Heart right ventricle (tissue), 16 donors: ENCODE results near the gene VPS51. TPM values are rescaled to one million over a fixed set of nuclear protein-coding genes. Genes with fewer than 3 reads are reported as not detected.

Experiments used
- ATAC-seq, 8 donors: fragments of 200-7000 bp; cut with Tn5 transposase; one replicate each; pipeline ENCODE4 v1.9.1; 2020; ENCODE audit warnings: mild to moderate bottlenecking in 8 of 8, moderate library complexity in 8 of 8, moderate number of reproducible peaks in 1 of 8
- DNase-seq, 2 donors: peaks; one replicate each; pipeline ENCODE4 v3.0.0-alpha.2; 2020
- H3K27ac ChIP-seq, 10 donors: fragments of 200-600 bp; sonication (generic) in 2 of 10; one replicate each; pipeline versions ENCODE4 v1.5.0 to v1.8.0; 2020 to 2022; ENCODE audit warnings: mild to moderate bottlenecking in 3 of 10
- H3K27me3 ChIP-seq, 7 donors: fragments of 200-600 bp; one replicate each; pipeline ENCODE4 v1.8.0; 2021 to 2022; ENCODE audit warnings: mild to moderate bottlenecking in 2 of 7
- H3K36me3 ChIP-seq, 9 donors: fragments of 200-600 bp; sonication (generic) in 1 of 9; one replicate each; pipeline versions ENCODE4 v1.5.0 to v1.8.0; 2020 to 2022; ENCODE audit warnings: mild to moderate bottlenecking in 2 of 9
- H3K4me1 ChIP-seq, 9 donors: fragments of 200-600 bp; sonication (generic) in 1 of 9; one replicate each; pipeline versions ENCODE4 v1.5.0 to v1.8.0; 2020 to 2022; ENCODE audit warnings: mild to moderate bottlenecking in 4 of 9
- H3K4me3 ChIP-seq, 10 donors: fragments of 200-600 bp; sonication (generic) in 2 of 10; one replicate each; pipeline versions ENCODE4 v1.5.0 to v1.8.0; 2020 to 2022; ENCODE audit warnings: mild to moderate bottlenecking in 7 of 10, moderate library complexity in 2 of 10
- H3K9me3 ChIP-seq, 11 donors: fragments of 200-600 bp in 10 of 11; sonication (generic) in 2 of 11; one replicate each; pipeline versions ENCODE4 v1.5.0 to v1.8.0; 2013 to 2022; ENCODE audit warnings: mild to moderate bottlenecking in 2 of 11, control low read depth in 1 of 11, moderate library complexity in 1 of 11
- CTCF ChIP-seq, 9 donors: fragments of 200-600 bp; sonication (generic) in 2 of 9; IDR thresholded peaks; one replicate each; pipeline versions ENCODE4 v1.5.0 to v1.8.0; 2021 to 2022; ENCODE audit warnings: antibody characterized with exemption in 9 of 9, mild to moderate bottlenecking in 5 of 9, moderate library complexity in 1 of 9
- WGBS, 2 donors: extraction: QIAGEN DNeasy Blood & Tissue Kit; methylation state at CpG; one replicate each; pipeline ENCODE4 v1.1.7; 2013; ENCODE audit warnings: inconsistent platforms in 1 of 2; 5-methylcytosine and 5-hydroxymethylcytosine counted together
- intact Hi-C, 10 donors: fragments of 100-400 bp; cut with DNase I; formaldehyde crosslinking; loops; one replicate each; pipeline versions ENCODE4 v1.11.1 to v1.14.2; 2022
- polyA plus RNA-seq, 2 donors: library from polyadenylated mRNA; stranded (reverse); fragments of 200-250 nt; gene quantifications; one replicate each; pipeline ENCODE4 v1.2.3, GENCODE V29; 2013
- total RNA-seq, 10 donors: library from RNA; stranded (reverse); fragmentation: NEBNext Ultra II Directional in 3 of 10; extraction: Animal tissue kit (Norgen Biotek cat#: 25700) in 3 of 10; gene quantifications; one replicate each; pipeline versions ENCODE4 v1.2.1 to v1.2.4, GENCODE V29; 2021 to 2023
- donor health status: Arrhythmogenic right ventricular cardiomyopathy.
- donor health status: ischemic (EF 13 %, LVEDD 7.1; RV severe dilation, severe dysfunction).
- donor health status: healthy with polysubstance abuse.
- donor health status: DM: no; HTN: yes; CAD: no.
- donor health status: DM: no; HTN: no; CAD: no.
- donor health status: ischemic (EF 25% LVEDD 6.9; RV normal size, moderate dysfunction).
- donor health status: ischemic (EF 25% LVEDD 5.7; RV mildly dilated, moderate dysfunction).
- donor health status: healthy.
- donor health status: DM: yes; HTN: yes; CAD: no.
- donor health status: Ischemic cardiomyopathy.
- donor health status: ischemic (EF 35%, LVEDD 5.7; RV mildly dilated, moderate dysfunction).
- donor health status: nonischemic (EF 11% LVEDD 7.7; RV severe dilation, severe dysfunction).
- donor health status: DM: yes; HTN: yes; CAD: no.
- donor health status: PGD.
- donor health status: ischemic (EF 29% LVEDD 5.4; RV normal size, mild dysfunction).
- donor health status: nonischemic (EF 23%, LVEDD 6.1; RV moderate dilation, normal function).

VPS51 gene
- total and polyA plus RNA-seq, 12 donors = 79.2 to 123 (median 100) TPM

GRCh38 chr11:65071907-65072630 lies 23.9 kb upstream of the VPS51 start:
- H3K27me3 ChIP-seq = peaks cover 0 to 2% (median 0%) of the 10 kb centered on the region in 7 donors
- no peaks in the 10 kb centered on the region for H3K9me3 ChIP-seq
- no peak for DNase-seq
- no peaks in the 10 kb centered on the region for H3K36me3 ChIP-seq
- intact Hi-C loops = no loop called here
- no peak overlapping the region for H3K4me3 ChIP-seq
- no peak for TF ChIP-seq CTCF (IDR thresholded peaks at IDR 0.05)
- H3K27ac ChIP-seq = no peak overlapping the region
- ATAC-seq = peak in 1 of 8 donors; percentile 44
- H3K4me1 ChIP-seq = no peaks in the 10 kb centered on the region
- 61 to 69% methylated on average over 4 of the region's 4 CpGs for WGBS, 2 donors

GRCh38 chr11:65072631-65072966 lies 23.4 kb upstream of the VPS51 start:
- WGBS, 2 donors = 71 to 88% methylated on average over 1 of the region's 1 CpG
- TF ChIP-seq CTCF (IDR thresholded peaks at IDR 0.05) = no peak
- ATAC-seq (no peak), DNase-seq (no peak)
- intact Hi-C loops = no loop called here
- Histone ChIP-seq H3K36me3 (no peaks in the 10 kb centered on the region), H3K4me1 (no peaks in the 10 kb centered on the region), H3K27ac (no peak overlapping the region), H3K4me3 (no peak overlapping the region), H3K27me3 (no peaks in the 10 kb centered on the region), H3K9me3 (no peaks in the 10 kb centered on the region)

- no peak for TF ChIP-seq CTCF (IDR thresholded peaks at IDR 0.05)
- peaks cover 0 to 16% (median 0%) of the 10 kb centered on the region in 9 donors for H3K36me3 ChIP-seq
- ATAC-seq (no peak), DNase-seq (no peak)
- H3K27ac ChIP-seq = no peak overlapping the region
- H3K4me3 ChIP-seq = no peak overlapping the region
- no peaks in the 10 kb centered on the region for H3K9me3 ChIP-seq
- intact Hi-C loops = no loop called here
- 82 to 84% methylated on average over 4 of the region's 4 CpGs for WGBS, 2 donors
- no peaks in the 10 kb centered on the region for H3K27me3 ChIP-seq
- peaks cover 0 to 10% (median 0%) of the 10 kb centered on the region in 9 donors for H3K4me1 ChIP-seq
Observed at GRCh38 chr11:65077451-65077850, 18.6 kb upstream of the VPS51 start.

- intact Hi-C loops = no loop called here
- peak in 8 of 9 donors; percentile 34 to 64 (median 46) for TF ChIP-seq CTCF (IDR thresholded peaks at IDR 0.05)
- peak in 1 of 2 donors; percentile 34 for DNase-seq
- no peak overlapping the region for H3K4me3 ChIP-seq
- H3K9me3 ChIP-seq = no peaks in the 10 kb centered on the region
- no peak overlapping the region for H3K27ac ChIP-seq
- 64 to 70% methylated on average over 3 of the region's 3 CpGs for WGBS, 2 donors
- peak in 3 of 8 donors; percentile 38 to 62 (median 40) for ATAC-seq
- no peaks in the 10 kb centered on the region for H3K27me3 ChIP-seq
- H3K36me3 ChIP-seq = peaks cover 0 to 16% (median 0%) of the 10 kb centered on the region in 9 donors
- peaks cover 0 to 15% (median under 1%) of the 10 kb centered on the region in 9 donors for H3K4me1 ChIP-seq
Observed at GRCh38 chr11:65078151-65078550, 17.9 kb upstream of the VPS51 start.
